Adipose tissue (tissue), 3 donors: ENCODE results near the gene PJA2. TPM values are rescaled to one million over a fixed set of nuclear protein-coding genes. Genes with fewer than 3 reads are reported as not detected.
"Not testable (repeated sequence)": the region's sequence is repeated elsewhere in the genome, so short reads cannot be mapped to it uniquely, and the experiment has no call there.

Source experiments
- H3K27ac ChIP-seq: one replicate; pipeline ENCODE4 v1.5.1; 2013; ENCODE audit warnings: low read depth, low read length
- WGBS, 3 donors: extraction: QIAGEN DNeasy Blood & Tissue Kit; methylation state at CpG; one replicate each; pipeline ENCODE4 v1.1.7; 2013; 5-methylcytosine and 5-hydroxymethylcytosine counted together
- polyA plus RNA-seq, 3 donors: library from polyadenylated mRNA; stranded (reverse); fragments of 200-250 nt; gene quantifications; one replicate each; pipeline ENCODE4 v1.2.3, GENCODE V29; 2013
- donor health status: healthy with polysubstance abuse.
- donor health status: Bipolar disorder and iron deficiency.
- donor health status: healthy.

Gene PJA2, protein sequence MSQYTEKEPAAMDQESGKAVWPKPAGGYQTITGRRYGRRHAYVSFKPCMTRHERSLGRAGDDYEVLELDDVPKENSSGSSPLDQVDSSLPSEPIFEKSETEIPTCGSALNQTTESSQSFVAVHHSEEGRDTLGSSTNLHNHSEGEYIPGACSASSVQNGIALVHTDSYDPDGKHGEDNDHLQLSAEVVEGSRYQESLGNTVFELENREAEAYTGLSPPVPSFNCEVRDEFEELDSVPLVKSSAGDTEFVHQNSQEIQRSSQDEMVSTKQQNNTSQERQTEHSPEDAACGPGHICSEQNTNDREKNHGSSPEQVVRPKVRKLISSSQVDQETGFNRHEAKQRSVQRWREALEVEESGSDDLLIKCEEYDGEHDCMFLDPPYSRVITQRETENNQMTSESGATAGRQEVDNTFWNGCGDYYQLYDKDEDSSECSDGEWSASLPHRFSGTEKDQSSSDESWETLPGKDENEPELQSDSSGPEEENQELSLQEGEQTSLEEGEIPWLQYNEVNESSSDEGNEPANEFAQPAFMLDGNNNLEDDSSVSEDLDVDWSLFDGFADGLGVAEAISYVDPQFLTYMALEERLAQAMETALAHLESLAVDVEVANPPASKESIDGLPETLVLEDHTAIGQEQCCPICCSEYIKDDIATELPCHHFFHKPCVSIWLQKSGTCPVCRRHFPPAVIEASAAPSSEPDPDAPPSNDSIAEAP
- polyA plus RNA-seq = 10 to 100 TPM; 23.1 to 58.4 (median 36.5) TPM

DNA sequence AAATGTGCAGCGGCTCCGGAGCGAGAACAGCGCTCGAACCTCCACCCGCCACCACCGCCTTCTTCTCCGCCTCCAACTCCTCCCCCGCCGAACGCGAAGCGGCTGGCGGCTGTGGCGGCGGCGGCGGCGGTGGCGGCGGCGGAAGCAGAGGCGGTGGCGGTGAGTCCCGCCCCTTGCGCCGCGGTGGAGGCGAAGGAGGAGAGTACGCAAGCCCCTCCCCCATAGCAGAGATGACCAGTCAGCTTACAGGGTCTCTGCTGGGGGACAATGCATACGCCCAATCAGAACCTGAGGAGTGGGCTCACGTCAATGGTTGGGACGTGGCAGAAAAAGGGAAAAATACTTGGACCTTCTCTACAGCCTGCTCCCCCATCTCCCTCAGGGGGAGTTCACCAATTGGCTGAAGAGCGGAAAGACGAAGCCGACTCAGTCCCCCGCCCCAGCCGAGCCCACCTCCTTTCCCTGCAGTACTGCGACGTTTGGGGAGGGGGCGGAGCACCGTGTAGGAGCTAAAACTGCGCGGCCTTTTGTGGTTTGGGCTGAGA is at the start of gene PJA2:
PJA2 (minus strand) TSS at position 131 of the 545 bp plus-strand sequence. CDS start 26,541 bp downstream, outside the sequence.
- WGBS, 3 donors = 0 to 1% (median 0%) methylated on average over 32 to 44 of the region's 44 CpGs

DNA sequence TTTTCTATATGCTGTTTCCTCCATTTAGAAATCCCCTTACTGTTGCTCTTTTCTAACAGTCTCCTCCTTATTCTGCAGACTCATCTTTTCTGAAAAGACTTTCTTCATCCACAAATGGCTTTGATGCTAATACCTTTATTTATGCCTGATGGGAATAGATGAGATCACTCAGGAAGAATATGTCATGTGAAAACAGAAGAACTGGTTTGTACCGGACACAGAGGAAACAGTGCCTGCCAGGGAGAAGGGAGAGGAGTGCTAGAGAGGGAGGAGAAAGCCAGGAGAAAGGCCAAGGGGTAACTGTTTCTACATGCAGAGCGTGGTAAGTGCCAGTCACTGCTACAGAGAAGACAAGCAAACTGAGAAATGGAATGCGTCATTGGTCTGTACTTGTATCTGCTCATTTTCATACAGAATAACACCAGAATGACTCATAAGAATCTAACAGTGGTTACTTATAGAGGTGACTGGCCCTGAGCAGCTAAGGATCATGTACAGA is 45.9 kb upstream of the PJA2 start:
- 20 to 49% (median 23%) methylated on average over 3 of the region's 3 CpGs for WGBS, 3 donors
- H3K27ac ChIP-seq = no peak overlapping the region

More for the DNA sequence above, at the start of gene PJA2:
- peak within 1 kb of the TSS; percentile 99 for H3K27ac ChIP-seq

DNA sequence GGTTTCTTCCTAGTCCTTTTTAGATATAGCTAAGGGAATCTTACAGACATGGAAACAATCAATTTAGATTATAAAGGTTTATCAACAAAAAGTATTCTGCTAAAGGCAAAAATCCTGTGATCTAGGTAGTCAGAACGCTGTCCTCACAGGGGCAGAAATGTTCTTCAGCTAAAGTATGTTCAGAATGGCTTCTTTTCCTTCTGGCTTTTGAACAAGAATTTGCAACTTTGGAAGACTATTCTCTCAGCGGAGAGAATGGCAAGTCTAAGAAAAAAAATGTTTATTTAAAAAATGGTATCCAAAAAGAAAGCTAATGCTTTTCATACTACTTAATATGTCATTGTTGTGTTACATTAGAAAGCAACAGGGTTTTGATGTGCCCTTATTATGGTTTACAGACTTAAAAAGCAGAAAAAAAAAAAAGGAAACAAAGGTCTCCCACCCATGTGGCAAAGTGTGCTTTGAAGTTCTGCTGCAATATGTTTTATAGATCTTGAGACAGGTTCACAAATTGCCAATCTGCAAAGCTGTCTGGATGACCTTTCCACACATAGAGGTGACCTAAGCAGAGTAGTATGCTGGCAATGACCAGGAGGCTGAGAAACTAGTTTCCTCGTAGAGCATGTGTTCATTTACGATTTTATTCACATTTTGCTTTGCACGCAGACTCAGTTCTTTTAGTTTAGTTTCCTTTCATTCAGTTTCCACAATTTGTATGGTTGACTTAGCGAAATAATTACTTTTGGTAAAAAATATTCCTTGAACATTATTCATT is 45.1 kb upstream of the PJA2 start:
- 56 to 74% (median 66%) methylated on average over 6 of the region's 6 CpGs for WGBS, 3 donors
- no peak overlapping the region for H3K27ac ChIP-seq

DNA sequence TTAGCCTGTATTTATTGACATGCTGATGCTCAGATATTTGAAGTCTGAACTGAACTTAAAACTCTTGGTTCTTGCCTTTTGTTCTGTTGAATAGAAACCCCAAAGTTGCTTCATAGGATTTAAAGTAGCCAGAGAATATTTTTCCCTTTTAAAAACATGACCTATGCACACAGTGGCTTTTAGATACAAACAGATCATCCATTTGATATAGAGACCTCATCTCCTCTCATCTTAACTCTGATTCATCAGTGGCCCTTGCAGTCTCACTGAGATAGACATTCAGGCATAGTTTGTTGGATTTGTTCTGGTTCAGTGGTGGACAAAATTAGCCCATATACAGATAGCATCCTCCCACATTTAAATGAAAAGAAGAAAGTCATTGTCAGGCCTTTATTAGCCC is 43.5 kb upstream of the PJA2 start:
- H3K27ac ChIP-seq = no peak overlapping the region

DNA sequence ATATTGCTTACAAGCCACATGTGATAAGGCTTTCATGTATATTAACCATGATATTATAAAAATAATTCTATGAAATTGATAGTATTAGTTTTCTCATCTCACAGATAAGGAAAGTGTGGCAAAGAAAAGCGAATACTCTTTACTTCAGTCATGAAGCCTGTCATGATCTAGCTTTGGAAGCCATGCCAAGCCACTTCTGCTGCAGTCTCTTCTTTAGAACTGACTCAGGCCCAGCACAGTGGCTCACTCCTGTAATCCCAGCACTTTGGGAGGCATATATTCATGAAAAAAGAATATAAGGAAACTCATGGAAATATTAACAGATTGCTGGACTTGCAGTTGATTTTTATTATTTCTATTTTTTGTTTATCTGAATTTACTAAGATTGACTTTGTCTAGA is 42.9 kb upstream of the PJA2 start:
- no peak overlapping the region for H3K27ac ChIP-seq
- WGBS, 3 donors = 83 to 93% (median 86%) methylated on average over 1 of the region's 1 CpG

DNA sequence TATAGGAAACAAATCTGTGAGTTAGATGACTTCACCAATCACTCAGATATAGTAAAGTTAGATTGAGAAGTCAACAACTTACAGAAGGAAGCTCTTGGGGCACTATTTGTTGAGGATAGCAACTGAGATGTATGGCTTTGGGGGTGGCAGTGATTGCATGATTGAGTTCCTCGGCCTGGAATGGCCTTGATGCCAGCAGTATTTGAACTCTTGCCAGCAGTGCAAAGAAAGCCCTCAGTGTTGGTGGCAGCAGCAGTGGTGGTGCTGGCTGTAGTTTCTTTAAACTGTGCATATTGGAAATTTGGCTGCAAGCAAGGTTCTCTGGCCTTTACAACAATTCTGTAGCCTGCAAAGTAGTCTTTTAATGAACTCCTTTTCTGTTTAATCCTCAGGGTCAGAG is 41.4 kb upstream of the PJA2 start:
- no peak overlapping the region for H3K27ac ChIP-seq
- WGBS, 3 donors = 7 to 65% (median 55%) methylated on average over 1 of the region's 1 CpG

DNA sequence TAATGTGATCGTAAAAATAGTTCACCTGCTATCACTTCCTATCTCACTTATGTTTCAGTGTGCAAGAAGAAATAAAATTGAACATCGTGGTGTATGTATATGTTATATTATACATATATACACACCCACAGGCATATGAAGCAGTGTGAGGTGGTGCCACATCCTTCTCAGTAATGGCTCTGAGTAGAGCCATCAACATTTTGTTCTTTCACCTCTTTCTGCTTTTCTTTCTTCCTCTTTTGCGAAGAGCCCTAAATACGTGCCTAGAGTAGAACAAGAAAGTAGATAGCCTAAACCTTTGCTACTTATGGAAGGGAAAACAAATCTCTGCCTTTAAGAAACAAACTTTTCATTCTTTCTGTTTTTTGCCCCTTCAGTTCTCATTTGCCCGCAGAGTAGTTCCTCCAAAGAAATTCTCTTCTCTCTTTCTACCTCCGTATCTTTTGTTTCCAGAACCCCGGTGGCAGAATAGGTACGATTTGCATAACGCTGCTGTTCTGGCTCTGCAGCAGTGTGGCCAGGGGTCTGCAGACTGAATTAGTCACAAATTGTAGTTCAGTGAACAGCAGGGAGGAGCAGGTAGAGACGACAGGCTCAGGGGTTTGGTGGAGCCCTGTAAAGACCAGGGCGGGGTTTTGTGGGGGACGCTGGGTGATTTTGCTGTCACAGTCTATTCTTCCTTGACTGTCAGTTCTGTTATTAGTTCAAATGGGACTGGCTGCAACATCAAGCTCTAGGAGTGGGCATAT is 40.5 kb upstream of the PJA2 start:
- WGBS, 3 donors = 69 to 84% (median 73%) methylated on average over 12 of the region's 12 CpGs

DNA sequence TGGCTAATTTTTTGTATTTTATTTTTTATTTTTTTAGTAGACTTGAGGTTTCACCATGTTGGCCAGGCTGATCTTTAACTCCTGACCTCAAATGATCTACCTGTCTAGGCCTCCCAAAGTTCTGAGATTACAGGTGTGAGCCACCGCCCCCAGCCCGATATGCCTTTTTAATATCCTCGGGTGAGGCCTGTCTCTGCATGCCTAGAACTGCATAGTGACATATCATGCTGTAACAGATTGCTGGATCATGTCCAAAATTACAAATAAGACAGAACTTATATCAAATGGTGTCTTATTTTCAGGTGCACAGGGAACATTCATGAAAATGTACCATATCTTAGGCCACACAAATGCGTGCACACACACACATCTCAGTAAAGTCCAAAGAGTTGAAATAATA is 39.1 kb upstream of the PJA2 start:
- H3K27ac ChIP-seq = no peak overlapping the region
- 69 to 97% (median 90%) methylated on average over 4 of the region's 4 CpGs for WGBS, 3 donors

More for the DNA sequence above, 40.5 kb upstream of the PJA2 start:
- no peak overlapping the region for H3K27ac ChIP-seq

DNA sequence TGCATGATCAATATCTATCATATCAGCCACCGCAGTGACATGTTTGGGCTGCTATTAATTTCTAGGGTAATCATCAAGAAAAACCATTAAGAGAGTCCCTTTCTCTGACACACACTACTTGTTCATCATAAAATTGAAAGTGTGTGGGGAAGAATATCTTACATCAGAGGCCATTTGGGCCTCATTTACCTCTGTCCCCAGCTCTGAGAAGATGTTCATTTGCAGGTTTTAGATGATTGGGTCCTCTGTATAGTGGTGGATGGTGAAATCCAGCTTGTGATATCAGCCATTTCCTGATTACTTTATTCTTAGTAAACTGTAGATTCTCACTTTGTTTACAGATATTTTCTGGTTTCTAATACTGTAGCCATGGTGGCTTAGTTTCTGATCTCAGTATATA is 29.8 kb upstream of the PJA2 start:
- WGBS, 3 donors = 50 to 87% (median 86%) methylated on average over 1 of the region's 1 CpG
- H3K27ac ChIP-seq = no peak overlapping the region

DNA sequence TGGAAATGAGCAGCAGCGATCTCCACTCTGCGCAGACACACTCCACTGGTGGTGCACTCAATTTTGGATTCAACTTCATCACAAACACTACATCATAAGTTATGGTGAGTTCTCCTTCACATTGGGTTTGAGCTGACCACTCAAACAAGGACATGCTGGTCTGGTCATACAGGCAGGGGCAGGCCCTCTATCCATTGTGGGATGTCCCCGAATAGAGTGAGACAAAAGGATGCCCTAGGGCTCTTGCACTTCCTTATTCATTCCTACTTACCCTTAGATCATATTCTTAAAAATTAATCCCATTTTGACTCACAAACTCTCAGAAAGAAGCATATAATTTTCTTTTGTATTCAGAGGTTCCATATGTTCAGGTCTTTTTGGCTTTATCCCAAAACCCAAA is 16.3 kb upstream of the PJA2 start:
- 91 to 100% (median 92%) methylated on average over 3 of the region's 3 CpGs for WGBS, 3 donors
- no peak overlapping the region for H3K27ac ChIP-seq

DNA sequence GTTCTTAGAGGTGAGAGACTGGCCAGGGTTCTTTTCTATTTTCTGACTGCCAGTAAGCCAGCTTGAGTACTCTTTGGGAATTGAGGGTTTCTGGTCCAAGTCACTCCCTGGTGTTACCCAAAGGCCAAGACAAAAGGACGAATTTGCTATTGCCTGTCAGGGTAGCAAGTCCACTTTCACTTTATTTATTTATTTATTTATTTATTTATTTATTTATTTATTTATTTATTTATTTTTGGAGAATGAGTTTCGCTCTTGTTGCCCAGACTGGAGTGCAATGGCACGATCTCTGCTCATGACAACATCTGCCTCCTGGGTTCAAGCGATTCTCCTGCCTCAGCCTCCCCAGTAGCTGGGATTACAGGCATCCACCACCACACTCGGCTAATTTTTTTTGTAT is 15.7 kb upstream of the PJA2 start:
- WGBS, 3 donors = 93 to 97% (median 97%) methylated on average over 5 of the region's 5 CpGs
- not testable (repeated sequence) for H3K27ac ChIP-seq

DNA sequence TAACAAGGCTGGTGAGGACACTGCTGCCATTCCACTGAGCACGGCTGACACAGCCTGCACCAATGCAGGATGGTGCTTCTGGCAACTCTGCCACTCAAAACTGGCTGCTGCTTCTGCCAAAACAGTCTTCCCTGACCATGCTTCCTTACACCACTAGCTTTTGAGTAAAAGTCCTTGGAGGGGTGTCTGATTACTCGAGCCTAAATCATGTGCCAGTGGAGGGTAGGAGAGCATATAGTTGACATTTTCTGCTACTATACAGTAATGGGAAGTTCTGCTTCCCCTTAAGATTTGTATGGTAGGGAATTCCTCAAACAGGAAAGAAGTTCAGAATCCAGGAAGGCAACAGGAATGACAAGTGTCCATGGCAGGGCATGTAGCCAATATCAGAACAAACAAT is 12.2 kb upstream of the PJA2 start:
- 48 to 69% (median 69%) methylated on average over 2 of the region's 2 CpGs for WGBS, 3 donors
- H3K27ac ChIP-seq = no peak overlapping the region

DNA sequence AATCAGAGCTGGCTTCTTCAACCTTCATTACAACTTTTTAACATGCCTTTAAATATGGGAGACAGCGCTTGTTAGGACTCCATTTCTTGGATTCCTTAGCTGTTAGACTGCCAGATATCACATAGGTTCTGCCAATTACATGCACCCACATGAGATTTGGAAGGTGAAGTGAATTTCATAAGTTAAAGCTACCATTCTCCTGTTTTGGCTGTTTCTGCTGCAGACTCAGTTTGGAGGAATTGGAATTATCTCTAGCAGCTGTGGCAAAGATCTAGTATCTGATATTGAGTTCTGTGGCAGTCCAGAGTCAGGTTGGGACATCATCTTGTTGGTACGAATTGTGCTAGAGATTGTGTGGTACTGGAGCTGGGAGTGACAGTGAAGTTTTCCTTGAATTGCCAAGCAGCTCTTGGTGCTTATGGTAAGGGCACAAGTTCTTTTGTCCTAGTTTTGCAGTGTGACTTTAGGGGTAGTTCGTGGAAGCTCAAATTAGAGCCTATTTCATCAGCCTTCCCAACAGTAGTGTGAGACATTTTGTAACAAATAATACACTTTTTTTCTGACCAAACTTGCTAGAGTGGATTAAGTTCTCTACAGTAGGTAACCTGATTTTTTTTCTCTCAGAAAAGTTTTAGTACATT is 9.1 kb upstream of the PJA2 start:
- 81 to 85% (median 83%) methylated on average over 3 of the region's 3 CpGs for WGBS, 3 donors
- H3K27ac ChIP-seq = no peak overlapping the region

DNA sequence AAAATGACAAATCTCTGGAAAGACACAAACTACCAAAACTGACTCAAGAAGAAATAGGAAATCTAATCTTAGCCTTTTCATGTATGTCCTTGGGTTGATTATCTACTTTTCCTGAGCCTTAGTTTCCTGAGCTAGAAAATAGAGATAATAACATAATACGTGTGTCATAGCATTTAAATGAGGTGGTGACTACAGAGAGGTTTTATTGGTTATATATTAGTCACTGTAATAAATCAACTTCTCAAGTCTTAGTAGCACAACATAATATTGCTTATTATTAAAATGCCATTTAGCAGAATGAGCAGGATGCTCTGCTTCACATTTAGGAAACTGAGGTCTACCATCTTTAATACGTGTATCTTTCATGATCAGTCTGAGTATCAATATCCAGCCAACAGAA is 7.1 kb upstream of the PJA2 start:
- no peak overlapping the region for H3K27ac ChIP-seq
- 67 to 87% (median 85%) methylated on average over 2 of the region's 2 CpGs for WGBS, 3 donors

DNA sequence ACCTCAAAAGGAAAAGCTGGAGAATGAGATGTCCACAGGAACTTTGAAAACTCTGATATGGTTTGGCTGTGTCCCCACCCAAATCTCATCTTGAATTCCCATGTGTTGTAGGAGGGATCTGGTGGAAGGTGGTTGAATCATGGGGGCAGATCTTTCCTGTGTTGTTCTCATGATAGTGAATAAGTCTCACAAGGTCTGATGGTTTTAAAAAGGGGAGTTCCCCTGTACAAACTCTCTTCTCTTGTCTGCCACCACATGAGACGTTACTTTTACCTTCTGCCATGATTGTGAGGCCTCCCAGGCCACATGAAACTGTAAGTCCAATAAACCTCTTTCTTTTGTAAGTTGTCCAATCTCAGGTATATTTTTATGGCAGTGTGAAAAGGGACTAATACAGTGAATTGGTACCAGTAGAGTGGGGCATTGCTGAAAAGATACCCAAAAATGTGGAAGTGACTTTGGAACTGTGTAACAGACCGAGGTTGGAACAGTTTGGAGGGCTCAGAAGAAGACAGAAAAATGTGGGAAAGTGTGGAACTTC is 4.2 kb upstream of the PJA2 start:
- 90 to 93% (median 92%) methylated on average over 2 of the region's 2 CpGs for WGBS, 3 donors
- not testable (repeated sequence) for H3K27ac ChIP-seq

DNA sequence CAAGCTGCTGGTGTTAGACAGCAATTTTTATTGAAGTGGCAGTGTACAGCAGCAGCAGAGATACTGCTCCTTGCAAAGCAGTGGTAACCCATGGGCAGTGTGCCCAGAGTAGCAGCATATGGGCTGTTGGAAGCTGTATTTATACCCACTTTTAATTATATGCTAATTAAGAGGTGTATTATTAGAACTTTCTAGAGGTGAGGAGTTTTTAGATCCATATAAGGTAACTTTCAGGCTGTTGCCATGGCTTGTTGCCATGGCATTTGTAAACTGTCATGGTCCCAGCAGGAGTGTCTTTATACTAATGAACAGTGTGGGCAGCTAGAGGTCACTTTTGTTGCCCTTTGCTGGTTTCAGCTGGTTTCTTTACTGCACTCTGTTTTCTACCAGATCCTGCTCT is 3.7 kb upstream of the PJA2 start:
- no peak overlapping the region for H3K27ac ChIP-seq

DNA sequence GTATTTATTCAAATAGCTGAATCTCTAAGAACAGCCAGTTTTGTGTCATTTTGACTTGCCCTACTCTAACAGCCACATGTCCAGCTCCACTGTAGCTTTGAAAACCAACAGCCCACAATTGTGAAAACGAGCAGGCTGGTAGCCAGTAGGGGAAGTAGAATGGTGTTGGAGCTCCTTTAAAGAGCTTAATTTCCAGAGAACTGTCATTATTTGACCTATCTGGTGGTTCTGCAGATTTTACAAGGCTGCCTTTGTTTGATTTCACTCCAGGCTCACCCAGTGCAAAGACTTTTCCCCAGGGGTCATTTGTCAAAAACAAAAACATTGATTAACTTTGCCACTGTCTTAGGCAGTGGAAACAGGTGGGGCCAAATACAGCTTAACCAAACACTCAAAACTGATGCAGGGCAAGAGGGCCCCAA is 3.2 kb upstream of the PJA2 start:
- 25 to 47% (median 33%) methylated on average over 1 of the region's 1 CpG for WGBS, 3 donors
- no peak overlapping the region for H3K27ac ChIP-seq
